Endothelial cell of hepatic sinusoid (primary cell): ENCODE measurements around the gene G0S2.

Source experiments
- in situ Hi-C: cut with HindIII; loops from 2 replicates; pipeline ENCODE4 v1.10.0; 2017; ENCODE audit warnings: low sequenced_read_pairs

Gene G0S2

DNA sequence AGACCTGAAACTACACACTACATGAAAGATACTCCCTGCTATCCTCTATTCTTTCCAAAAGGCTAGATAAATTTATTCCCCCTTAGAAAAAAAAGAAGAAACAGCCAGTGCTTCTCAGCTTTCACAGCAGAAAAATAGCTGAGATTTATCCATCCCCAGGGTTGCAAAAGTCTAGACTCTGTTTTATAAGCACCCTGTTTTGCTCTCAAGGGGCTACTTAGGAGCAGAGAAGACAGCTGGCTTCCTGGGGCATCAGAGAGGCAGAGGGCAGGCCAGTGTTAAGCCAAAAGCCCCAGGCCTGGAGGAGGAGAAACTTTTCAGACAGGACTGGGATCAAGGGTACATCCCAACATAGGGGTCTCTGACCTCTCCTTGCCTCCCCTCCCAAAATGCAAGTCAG is 26.9 kb upstream of the G0S2 start:
- in situ Hi-C loops = no loop called here

DNA sequence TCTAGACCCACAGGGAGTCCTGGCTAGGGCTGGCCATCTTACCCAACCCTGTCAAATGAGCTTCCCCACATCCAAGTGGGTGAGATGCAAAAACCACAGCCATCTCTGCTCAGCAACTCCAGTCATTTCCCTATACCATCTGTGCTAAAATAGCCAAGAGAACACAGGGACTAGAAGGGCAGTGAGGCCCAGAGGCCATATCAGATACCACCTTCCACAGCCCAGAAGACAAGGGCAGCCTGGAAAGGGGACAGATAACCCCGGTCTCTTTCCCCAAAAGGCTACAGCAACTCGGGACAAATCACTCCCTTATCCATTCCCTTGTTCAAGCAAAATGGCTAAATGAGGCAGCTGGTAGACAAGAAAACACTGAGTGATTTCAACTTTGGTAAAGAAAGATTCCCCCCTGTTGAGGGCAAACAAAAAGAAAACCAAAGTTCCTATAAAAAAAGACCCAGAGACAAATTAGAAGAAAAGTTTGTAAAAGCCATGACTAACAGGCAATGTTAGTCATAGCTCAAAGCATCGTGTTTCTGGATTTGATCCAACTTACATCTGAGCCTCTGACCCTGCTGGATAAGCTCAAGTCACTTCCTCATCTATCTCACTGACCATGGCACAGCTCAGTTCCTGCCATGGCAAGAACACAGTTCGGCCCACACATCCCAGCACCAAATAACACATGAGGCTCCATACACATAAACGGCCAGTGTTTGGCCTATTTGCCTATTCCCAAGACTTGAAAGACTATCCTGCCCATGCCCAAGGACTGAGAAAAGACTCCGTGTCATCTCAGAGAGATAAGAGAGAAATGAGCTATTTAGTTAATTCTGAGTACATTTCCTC is 26.1 kb upstream of the G0S2 start:
- in situ Hi-C loops = no loop called here

GRCh38 chr1:209650454-209650853 is 24.8 kb upstream of the G0S2 start:
- in situ Hi-C loops = loop anchor here (5.0 kb wide), 1 partner anchor 37 kb away; no protein-coding TSS in a partner anchor

GRCh38 chr1:209651138-209651587 is 24.0 kb upstream of the G0S2 start:
- in situ Hi-C loops = loop anchor here (5.0 kb wide), 1 partner anchor 36 kb away; no protein-coding TSS in a partner anchor

DNA sequence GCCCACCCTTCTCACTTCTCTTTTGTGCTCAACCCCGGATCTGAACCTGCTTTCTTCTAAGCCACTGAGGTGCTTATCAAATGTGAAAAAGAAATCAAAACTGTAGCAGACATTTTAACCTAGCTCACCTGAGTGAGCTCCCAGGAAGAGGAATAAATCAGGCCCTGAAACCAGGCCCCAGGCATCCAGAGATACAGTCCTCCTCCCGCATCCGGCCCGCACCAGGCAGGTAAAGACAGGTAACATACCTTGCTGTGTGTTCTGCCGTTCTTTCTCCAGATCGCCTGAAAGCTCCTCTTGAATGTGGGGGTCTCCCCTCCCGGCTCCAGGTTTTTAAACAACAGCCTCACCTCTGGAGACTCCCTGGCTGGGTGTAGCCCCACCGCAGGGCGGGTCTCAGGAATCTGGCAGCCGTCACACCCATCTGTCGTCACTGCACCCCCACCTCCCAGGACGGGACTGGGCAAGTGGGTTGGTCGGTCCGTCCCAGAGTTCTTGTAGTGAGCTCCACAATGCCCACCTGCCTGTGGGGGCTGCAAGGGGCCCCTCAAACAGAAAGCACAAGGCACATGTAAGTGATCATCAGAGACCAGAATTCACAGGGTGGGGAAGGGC is 23.0 kb upstream of the G0S2 start, which contains the start of gene LAMB3:
Gene LAMB3, minus strand, starts transcription at position 305 of the 615 bp plus-strand sequence. CDS start 1,481 bp downstream, outside the sequence.
- in situ Hi-C loops = loop anchor here (5.0 kb wide), 1 partner anchor 35 kb away; no protein-coding TSS in a partner anchor

- in situ Hi-C loops = loop anchor here (5.0 kb wide), 1 partner anchor 34 kb away; no protein-coding TSS in a partner anchor
Observed at GRCh38 chr1:209652873-209653401, 22.3 kb upstream of the G0S2 start.

- in situ Hi-C loops = loop anchor here (5.0 kb wide), 1 partner anchor 33 kb away; no protein-coding TSS in a partner anchor
Observed at GRCh38 chr1:209653915-209654351, 21.3 kb upstream of the G0S2 start.

DNA sequence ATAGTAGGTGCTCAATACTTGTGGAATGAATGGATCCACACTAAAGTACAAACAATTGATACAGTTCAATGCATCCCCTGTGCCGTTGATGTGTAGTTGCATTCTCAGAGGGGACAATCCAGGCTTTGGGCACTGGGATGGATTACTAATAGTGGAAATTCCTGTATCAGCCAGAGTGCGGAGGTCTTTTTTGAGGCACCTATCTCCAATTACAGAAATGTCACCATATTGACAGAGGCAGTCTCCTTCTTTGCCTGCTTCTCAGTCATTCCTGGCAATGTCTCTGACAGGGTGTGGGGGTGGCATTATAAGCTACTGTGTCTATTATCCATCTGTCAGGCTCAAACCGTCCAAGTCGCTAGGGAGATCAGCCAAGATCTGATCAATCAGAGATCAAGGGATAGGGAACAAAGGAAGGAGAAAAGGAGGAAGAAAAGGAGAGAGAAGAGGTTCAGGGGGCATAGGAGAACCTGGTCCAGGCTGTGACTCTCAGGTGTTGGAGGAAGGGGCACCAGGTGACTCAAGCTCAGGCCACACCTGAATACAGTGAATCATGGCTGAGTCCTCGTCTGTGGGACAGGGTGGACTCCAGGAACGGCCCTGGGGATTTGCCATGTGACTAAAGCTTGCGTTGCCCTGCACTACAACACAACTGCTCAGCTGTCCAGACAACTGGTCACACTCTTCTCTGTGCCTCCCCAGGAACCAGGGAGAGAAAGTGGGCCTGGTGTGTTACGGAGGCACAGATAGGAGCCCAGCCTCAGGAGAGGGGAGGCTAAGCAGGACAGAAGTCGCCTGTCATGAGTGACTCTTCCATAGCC is 19.6 kb upstream of the G0S2 start:
- in situ Hi-C loops = no loop called here

DNA sequence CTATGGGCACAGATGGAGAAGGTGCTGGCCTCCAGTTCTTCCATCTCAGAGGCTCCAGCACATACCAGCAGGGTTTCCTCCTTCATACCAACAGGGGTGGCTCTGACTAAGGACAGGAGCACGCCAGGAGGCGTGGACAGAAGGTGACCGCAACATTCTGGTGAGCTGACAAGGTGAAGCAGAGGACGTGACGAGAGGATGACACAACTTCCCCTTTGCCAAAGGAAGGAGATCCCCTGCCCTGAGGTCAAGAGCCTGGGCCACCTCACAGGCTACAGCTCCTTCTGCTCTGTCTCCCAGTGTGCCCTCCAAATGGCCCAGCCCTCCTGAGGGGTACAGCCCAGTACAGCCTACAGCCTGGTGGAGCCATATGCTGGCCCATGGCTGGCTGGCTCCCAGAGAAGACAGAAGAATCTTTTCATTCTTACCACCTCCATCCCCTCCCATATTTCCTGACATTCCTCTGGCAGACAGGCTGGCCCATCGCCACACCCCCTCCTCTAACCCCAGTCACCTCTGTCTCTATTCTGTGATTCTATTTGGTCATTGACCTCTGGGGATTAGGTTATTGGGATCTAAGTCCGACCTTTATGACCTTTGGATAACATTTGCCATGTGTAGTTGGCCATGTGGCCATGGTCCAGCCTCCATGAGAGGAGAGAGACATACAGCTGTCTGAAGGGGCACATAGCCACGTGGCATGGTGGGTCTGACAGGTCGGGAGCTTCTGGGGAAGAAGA is 17.9 kb upstream of the G0S2 start:
- in situ Hi-C loops = no loop called here

- in situ Hi-C loops = no loop called here
Observed at GRCh38 chr1:209657918-209658317, 17.3 kb upstream of the G0S2 start.

- in situ Hi-C loops = no loop called here
Observed at GRCh38 chr1:209659909-209660308, 15.3 kb upstream of the G0S2 start.

GRCh38 chr1:209661071-209661470 is 14.1 kb upstream of the G0S2 start:
- in situ Hi-C loops = no loop called here

DNA sequence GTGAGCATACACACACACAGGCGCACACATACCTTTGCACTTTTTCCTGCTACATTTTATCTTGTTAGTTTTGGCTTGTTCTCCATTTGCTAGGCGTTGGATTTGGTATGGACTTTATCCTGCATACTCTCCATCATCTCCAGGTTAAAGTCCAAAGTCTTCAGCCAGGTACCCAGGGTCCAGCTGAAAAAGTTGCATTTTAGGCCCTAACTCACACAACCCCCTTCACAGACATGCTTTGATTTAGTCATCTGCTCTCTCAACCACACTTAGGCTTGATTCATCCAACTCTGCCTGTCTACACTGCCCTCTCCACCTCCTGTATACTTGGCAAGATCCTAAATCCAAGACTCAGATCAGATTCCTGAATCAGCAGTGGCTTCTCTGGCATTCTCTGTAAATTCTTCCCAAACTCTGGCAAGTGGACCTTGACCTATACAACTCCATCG is 12.3 kb upstream of the G0S2 start:
- in situ Hi-C loops = no loop called here

DNA sequence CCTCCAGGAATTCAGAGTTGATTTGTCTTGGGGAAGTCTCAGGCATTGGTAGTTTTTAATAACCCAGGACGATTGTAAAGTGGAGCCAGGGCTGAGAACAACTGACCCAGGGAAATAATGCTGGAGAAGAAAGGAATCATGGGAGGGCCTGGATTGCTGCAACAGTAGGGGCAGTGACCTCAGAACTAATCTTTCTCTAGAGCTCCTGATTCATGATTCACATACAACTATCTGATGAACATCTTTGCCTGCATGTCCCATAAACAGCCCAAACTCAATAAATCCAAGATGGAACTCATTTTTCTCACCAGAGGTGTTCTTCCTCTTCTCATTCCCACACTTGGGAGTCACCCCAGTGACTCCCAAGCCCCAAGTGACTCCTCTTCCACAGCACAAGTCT is 8.1 kb upstream of the G0S2 start:
- in situ Hi-C loops = no loop called here

GRCh38 chr1:209667708-209668107 is 7.5 kb upstream of the G0S2 start:
- in situ Hi-C loops = no loop called here

DNA sequence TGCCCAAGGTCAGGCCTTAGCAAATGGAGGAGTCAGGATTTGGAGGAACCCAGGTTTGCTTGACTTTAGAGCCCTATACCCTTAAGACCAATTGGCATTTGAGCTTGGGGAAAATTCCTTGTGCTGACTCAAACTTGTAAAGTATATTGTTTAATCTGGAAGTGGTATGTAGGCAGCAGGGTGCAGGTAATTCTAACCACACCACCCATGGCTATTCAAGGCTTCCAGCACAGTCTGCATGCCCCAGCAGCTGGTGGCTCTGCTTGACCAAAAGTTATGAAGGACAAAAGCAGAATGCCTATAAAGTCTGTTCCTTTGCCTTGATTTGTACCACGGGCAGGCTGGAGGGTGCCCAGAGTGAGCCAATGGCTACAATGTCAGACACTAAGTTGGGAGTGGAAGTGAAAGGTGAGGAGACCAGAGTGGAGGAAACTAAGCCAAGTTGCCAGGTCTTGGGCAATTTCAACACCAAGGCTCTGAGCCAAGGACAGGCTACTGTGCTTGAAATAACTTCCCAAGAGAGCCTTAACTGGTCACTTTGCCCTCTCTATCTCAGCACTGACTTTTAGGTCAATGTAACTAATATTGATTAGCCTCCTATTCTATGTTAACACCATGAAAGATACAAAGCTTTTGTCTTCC is 4.7 kb upstream of the G0S2 start:
- in situ Hi-C loops = no loop called here

- in situ Hi-C loops = no loop called here
Observed at GRCh38 chr1:209672705-209673630, 2.2 kb upstream of the G0S2 start.
